Measurements from ENCODE around the gene LPGAT1. TPM values are rescaled to one million over a fixed set of nuclear protein-coding genes. Genes with fewer than 3 reads are reported as not detected.

The LPGAT1 gene
- total RNA-seq, 4 donors from 2014 or later = 19.3 to 345 (median 37.4) TPM

GRCh38 chr1:211791979-211792378, 38.6 kb downstream of the LPGAT1 start:
- TF ChIP-seq POLR2A (IDR thresholded peaks at IDR 0.05) (no peak), CTCF (IDR thresholded peaks at IDR 0.05) (no peak), POLR2AphosphoS5 (IDR thresholded peaks at IDR 0.05) (no peak), EP300 (IDR thresholded peaks at IDR 0.05; ENCODE audit: low read depth) (no peak)
- no peak for DNase-seq
- Histone ChIP-seq H3K9me3 (no peaks in the 10 kb centered on the region), H3K4me3 (no peak overlapping the region), H3K4me1 (no peaks in the 10 kb centered on the region), H3K27me3 (no peaks in the 10 kb centered on the region), H3K27ac (no peak overlapping the region), H3K36me3 (peaks cover 0 to 7% (median 0%) of the 10 kb centered on the region in 4 donors)
- 100% methylated on average over 2 of the region's 2 CpGs; no CpG with 5 or more reads in 1 of the 2 donors for WGBS, 2 donors (ENCODE audit: low coverage in 1 of 2)
- in situ Hi-C loops (cut with MboI; ENCODE audit: low pct_ligation_motif_present in 1 of 4, low pct_unique_long_range_greater_than_20kb in 1 of 4, low sequenced_read_pairs in 3 of 4) = no loop called here
- intact Hi-C loops (cut with DNase I; ENCODE audit: low total_unique reads) = no loop called here

- in situ Hi-C loops (cut with MboI; ENCODE audit: low pct_ligation_motif_present in 1 of 4, low pct_unique_long_range_greater_than_20kb in 1 of 4, low sequenced_read_pairs in 3 of 4) (no loop called here), intact Hi-C loops (cut with DNase I; ENCODE audit: low total_unique reads) (no loop called here)
- WGBS, 2 donors (ENCODE audit: low coverage in 1 of 2) = 67 to 76% methylated on average over 4 to 11 of the region's 11 CpGs
- Histone ChIP-seq H3K27me3 (no peaks in the 10 kb centered on the region), H3K36me3 (peaks cover 0 to 7% (median 0%) of the 10 kb centered on the region in 4 donors), H3K4me3 (no peak overlapping the region), H3K27ac (no peak overlapping the region), H3K4me1 (no peaks in the 10 kb centered on the region), H3K9me3 (no peaks in the 10 kb centered on the region)
- no peak for DNase-seq
- TF ChIP-seq POLR2AphosphoS5 (IDR thresholded peaks at IDR 0.05) (no peak), CTCF (IDR thresholded peaks at IDR 0.05) (no peak), EP300 (IDR thresholded peaks at IDR 0.05; ENCODE audit: low read depth) (no peak), POLR2A (IDR thresholded peaks at IDR 0.05) (no peak)
Observed at GRCh38 chr1:211789641-211790464, 40.7 kb downstream of the LPGAT1 start.

- Histone ChIP-seq H3K36me3 (peaks cover 0 to 5% (median 0%) of the 10 kb centered on the region in 4 donors), H3K9me3 (no peaks in the 10 kb centered on the region), H3K4me3 (no peak overlapping the region), H3K27ac (no peak overlapping the region), H3K4me1 (peaks cover 0 to 7% (median under 1%) of the 10 kb centered on the region in 4 donors), H3K27me3 (no peaks in the 10 kb centered on the region)
- 36 to 79% methylated on average over 2 to 4 of the region's 4 CpGs for WGBS, 2 donors (ENCODE audit: low coverage in 1 of 2)
- in situ Hi-C loops (cut with MboI; ENCODE audit: low pct_ligation_motif_present in 1 of 4, low pct_unique_long_range_greater_than_20kb in 1 of 4, low sequenced_read_pairs in 3 of 4) = no loop called here
- DNase-seq = no peak
- no peak for TF ChIP-seq CTCF (IDR thresholded peaks at IDR 0.05)
- no peak for TF ChIP-seq POLR2AphosphoS5 (IDR thresholded peaks at IDR 0.05)
- TF ChIP-seq POLR2A (IDR thresholded peaks at IDR 0.05) = no peak
- no peak for TF ChIP-seq EP300 (IDR thresholded peaks at IDR 0.05; ENCODE audit: low read depth)
- intact Hi-C loops (cut with DNase I; ENCODE audit: low total_unique reads) = no loop called here
Observed at GRCh38 chr1:211788626-211789025, 41.9 kb downstream of the LPGAT1 start.

- H3K9me3 ChIP-seq = no peaks in the 10 kb centered on the region
- TF ChIP-seq POLR2A (IDR thresholded peaks at IDR 0.05) (no peak), POLR2AphosphoS5 (IDR thresholded peaks at IDR 0.05) (peak in 2 of 3 donors; percentile 14 to 39)
- peak overlapping the region in 1 of 4 donors; percentile 54 for H3K27ac ChIP-seq
- intact Hi-C loops (cut with DNase I; ENCODE audit: low total_unique reads) = no loop called here
- no peak overlapping the region for H3K4me3 ChIP-seq
- DNase-seq = peak; percentile 26
- peaks cover 0 to 5% (median 0%) of the 10 kb centered on the region in 4 donors for H3K36me3 ChIP-seq
- H3K4me1 ChIP-seq = peaks cover 0 to 15% (median 2%) of the 10 kb centered on the region in 4 donors
- no peaks in the 10 kb centered on the region for H3K27me3 ChIP-seq
- 14 to 25% methylated on average over 1 of the region's 1 CpG for whole genome bisulfite sequencing, 2 donors (ENCODE audit: low coverage in 1 of 2)
- in situ Hi-C loops (cut with MboI; ENCODE audit: low pct_ligation_motif_present in 1 of 4, low pct_unique_long_range_greater_than_20kb in 1 of 4, low sequenced_read_pairs in 3 of 4) = no loop called here
Observed at GRCh38 chr1:211783897-211784296, 46.7 kb downstream of the LPGAT1 start.

Measured in transverse colon (tissue), 4 donors.